Parathyroid adenoma (tissue), 2 donors: Measurements from ENCODE around the gene STX12.
"Not testable (repeated sequence)": the region's sequence is repeated elsewhere in the genome, so short reads cannot be mapped to it uniquely, and the experiment has no call there.

ENCODE experiments used
- H2AFZ ChIP-seq: fragments of 300-600 bp; sonication (generic); one replicate; pipeline ENCODE4 v1.7.0; 2017; ENCODE audit warnings: antibody characterized with exemption, mild to moderate bottlenecking
- H3K27ac ChIP-seq: fragments of 300-600 bp; sonication (generic); one replicate; pipeline ENCODE4 v1.7.0; 2017
- H3K27me3 ChIP-seq: fragments of 300-600 bp; sonication (generic); one replicate; pipeline ENCODE4 v1.7.0; 2017; ENCODE audit warnings: low read length; ENCODE audit not compliant: control insufficient read depth, insufficient read depth
- H3K36me3 ChIP-seq: fragments of 300-600 bp; sonication (generic); one replicate; pipeline ENCODE4 v1.7.0; 2017; ENCODE audit warnings: low read length; ENCODE audit not compliant: control insufficient read depth, insufficient read depth
- H3K4me1 ChIP-seq: fragments of 300-600 bp; sonication (generic); one replicate; pipeline ENCODE4 v1.7.0; 2017; ENCODE audit warnings: control low read depth
- H3K4me2 ChIP-seq: fragments of 300-600 bp; sonication (generic); one replicate; pipeline ENCODE4 v1.7.0; 2017; ENCODE audit warnings: low read length
- H3K4me3 ChIP-seq: fragments of 300-600 bp; sonication (generic); one replicate; pipeline ENCODE4 v1.7.0; 2017; ENCODE audit warnings: low read depth, low read length
- H3K79me2 ChIP-seq: fragments of 300-600 bp; sonication (generic); one replicate; pipeline ENCODE4 v1.7.0; 2017; ENCODE audit warnings: control low read depth
- H3K9ac ChIP-seq: fragments of 300-600 bp; sonication (generic); one replicate; pipeline ENCODE4 v1.7.0; 2017; ENCODE audit warnings: mild to moderate bottlenecking
- H3K9me3 ChIP-seq: fragments of 300-600 bp; sonication (generic); one replicate; pipeline ENCODE4 v1.7.0; 2017; ENCODE audit warnings: low read length; ENCODE audit not compliant: control insufficient read depth
- TF ChIP-seq, protein P1 (sequence below): fragments of 300-600 bp; sonication (generic); IDR thresholded peaks from one replicate; pipeline ENCODE4 v1.7.0; 2017; ENCODE audit warnings: antibody characterized with exemption, mild to moderate bottlenecking
- donor health status: primary hyperparathyroidism.

Gene STX12

DNA sequence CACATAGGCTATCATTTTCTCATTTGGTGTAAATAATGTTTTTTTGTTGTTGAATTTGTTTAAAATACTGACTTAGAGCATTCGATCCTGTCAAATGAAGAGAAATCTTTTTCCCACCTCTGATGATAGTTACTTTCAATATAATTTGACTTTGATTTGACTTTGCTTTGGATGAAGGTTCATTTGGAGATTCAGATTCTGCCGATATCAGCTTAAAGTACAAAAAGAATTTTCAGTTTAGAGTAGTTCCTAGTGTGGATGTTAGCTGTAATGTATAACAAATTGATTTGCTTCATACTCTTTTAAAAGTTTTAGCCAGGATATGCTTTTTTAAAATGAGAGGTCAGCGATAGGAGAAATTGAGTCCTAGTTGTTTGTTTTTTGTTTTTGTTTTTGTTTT lies 9.9 kb downstream of the STX12 start:
- TF ChIP-seq, protein P1, sequence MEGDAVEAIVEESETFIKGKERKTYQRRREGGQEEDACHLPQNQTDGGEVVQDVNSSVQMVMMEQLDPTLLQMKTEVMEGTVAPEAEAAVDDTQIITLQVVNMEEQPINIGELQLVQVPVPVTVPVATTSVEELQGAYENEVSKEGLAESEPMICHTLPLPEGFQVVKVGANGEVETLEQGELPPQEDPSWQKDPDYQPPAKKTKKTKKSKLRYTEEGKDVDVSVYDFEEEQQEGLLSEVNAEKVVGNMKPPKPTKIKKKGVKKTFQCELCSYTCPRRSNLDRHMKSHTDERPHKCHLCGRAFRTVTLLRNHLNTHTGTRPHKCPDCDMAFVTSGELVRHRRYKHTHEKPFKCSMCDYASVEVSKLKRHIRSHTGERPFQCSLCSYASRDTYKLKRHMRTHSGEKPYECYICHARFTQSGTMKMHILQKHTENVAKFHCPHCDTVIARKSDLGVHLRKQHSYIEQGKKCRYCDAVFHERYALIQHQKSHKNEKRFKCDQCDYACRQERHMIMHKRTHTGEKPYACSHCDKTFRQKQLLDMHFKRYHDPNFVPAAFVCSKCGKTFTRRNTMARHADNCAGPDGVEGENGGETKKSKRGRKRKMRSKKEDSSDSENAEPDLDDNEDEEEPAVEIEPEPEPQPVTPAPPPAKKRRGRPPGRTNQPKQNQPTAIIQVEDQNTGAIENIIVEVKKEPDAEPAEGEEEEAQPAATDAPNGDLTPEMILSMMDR: no peak
- Histone ChIP-seq H3K9me3 (no peaks in the 10 kb centered on the region), H3K4me3 (peak overlapping the region; percentile 6), H3K36me3 (no peaks in the 10 kb centered on the region), H3K4me1 (peaks cover 6% of the 10 kb centered on the region), H2AFZ (no peak overlapping the region), H3K79me2 (peaks cover 5% of the 10 kb centered on the region), H3K27ac (peak overlapping the region; percentile 1), H3K4me2 (peak overlapping the region; percentile 7), H3K27me3 (no peaks in the 10 kb centered on the region), H3K9ac (no peak overlapping the region)

DNA sequence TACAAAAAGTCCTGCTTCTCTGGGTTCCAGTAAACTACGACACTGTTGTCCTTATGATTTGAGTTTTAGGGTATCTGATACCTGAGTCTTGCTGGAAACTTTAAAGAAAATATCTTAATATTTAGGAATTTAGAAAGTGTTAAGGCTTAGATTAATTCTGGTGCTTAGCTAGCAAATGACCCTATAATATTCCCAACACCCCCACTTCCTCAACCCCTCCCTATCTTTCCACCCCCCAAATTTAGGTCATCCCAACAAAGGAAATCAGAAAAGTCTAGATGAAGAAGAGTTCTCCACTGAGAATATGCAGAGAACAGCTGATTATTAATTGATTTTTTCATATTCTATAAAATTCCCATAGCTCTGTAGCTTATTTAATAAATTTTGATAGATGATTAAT lies 11.7 kb downstream of the STX12 start:
- Histone ChIP-seq H3K4me2 (no peak overlapping the region), H3K27ac (no peak overlapping the region), H3K36me3 (no peaks in the 10 kb centered on the region), H3K9me3 (no peaks in the 10 kb centered on the region), H3K9ac (no peak overlapping the region), H3K27me3 (no peaks in the 10 kb centered on the region), H2AFZ (no peak overlapping the region), H3K79me2 (peaks cover 3% of the 10 kb centered on the region), H3K4me3 (no peak overlapping the region), H3K4me1 (peaks cover 6% of the 10 kb centered on the region)
- TF ChIP-seq, protein P1: no peak

DNA sequence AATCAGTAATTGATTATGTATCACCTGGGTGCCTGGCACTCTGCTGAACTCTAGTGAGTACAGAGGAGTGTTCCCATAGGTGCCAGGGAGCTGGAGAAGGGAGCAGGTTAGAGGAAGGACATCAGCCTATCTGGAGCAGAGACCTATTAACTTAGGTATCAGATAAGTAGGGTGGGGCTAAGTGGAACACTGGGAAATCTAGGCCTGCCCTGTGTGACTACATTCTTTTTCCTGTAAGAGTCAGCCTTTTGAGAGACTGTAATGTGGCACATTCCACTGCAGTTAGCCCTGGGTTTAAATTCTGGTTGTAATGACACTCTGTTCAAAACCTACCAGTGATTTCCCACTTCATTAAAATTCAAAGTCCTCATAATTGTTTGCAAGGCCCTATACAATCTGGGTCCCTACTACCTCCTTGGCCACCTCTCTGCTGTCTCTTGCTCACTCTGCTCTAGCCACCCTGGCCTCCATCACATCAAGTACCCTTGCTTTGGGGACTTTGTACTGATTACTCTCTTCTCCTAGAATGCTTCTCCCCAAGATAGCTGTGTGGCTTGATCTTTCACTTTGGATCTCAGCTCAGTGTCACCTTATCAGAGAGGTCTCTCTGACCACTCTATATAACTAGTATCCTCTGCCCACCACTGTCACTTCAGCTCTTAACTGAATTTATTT lies 12.9 kb downstream of the STX12 start:
- no peak overlapping the region for H3K27ac ChIP-seq
- peaks cover 8% of the 10 kb centered on the region for H3K4me1 ChIP-seq
- H3K9me3 ChIP-seq: no peaks in the 10 kb centered on the region
- H3K79me2 ChIP-seq: peaks cover 3% of the 10 kb centered on the region
- peak overlapping the region; percentile 17 for H3K4me3 ChIP-seq
- no peak overlapping the region for H3K9ac ChIP-seq
- peak overlapping the region; percentile 39 for H3K4me2 ChIP-seq
- H2AFZ ChIP-seq: no peak overlapping the region
- TF ChIP-seq, protein P1: no peak
- no peaks in the 10 kb centered on the region for H3K27me3 ChIP-seq
- H3K36me3 ChIP-seq: no peaks in the 10 kb centered on the region

DNA sequence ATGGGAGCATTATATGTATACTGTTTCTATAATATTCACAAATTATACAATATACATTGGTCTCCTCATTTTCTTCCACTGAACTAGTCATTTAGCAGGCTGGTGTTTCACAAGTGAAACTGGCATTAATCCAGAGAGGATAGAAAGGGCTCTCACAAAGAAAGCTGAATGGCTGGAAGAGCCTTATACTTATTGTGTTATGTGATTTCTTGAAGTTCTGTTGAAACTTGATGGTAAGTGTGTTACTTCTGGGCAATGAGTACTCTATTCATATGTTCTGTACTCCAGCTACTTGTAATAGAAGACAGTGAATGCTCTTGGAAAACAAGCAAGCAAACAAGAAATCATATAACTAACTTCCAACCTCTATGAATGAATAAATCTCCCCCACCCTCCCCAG lies 14.9 kb downstream of the STX12 start:
- Histone ChIP-seq H3K4me2 (peak overlapping the region; percentile 22), H2AFZ (no peak overlapping the region), H3K4me1 (peaks cover 7% of the 10 kb centered on the region), H3K36me3 (no peaks in the 10 kb centered on the region), H3K27ac (no peak overlapping the region), H3K4me3 (no peak overlapping the region), H3K9ac (no peak overlapping the region), H3K9me3 (no peaks in the 10 kb centered on the region), H3K79me2 (peaks cover 3% of the 10 kb centered on the region), H3K27me3 (no peaks in the 10 kb centered on the region)
- TF ChIP-seq, protein P1: no peak

DNA sequence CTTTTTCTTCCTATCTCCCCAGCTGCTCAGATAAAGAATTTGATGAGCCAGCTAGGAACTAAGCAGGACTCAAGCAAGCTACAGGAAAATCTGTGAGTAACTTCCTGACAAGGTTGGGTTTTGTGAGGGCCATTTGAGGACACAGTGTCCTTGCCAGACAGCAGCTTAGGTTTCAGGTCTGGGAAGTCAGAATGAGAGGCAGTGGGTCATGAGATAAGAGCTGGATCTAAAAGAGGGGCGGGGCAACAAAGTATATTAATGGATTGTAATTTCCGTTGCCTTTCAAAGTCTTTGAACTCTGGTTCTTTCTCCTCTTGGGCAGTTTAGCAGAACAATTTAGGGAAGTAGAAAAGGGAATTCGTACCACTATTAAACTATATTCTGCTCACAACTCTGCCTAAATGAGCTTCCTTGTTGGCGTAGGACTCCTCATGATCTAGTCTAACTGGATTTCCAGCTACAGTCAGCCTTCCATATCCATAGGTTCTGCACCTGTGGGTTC lies 16.6 kb downstream of the STX12 start:
- Histone ChIP-seq H3K9me3 (no peaks in the 10 kb centered on the region), H3K4me1 (peaks cover 2% of the 10 kb centered on the region), H2AFZ (no peak overlapping the region), H3K79me2 (no peaks in the 10 kb centered on the region), H3K4me3 (peak overlapping the region; percentile 6), H3K27me3 (no peaks in the 10 kb centered on the region), H3K4me2 (peak overlapping the region; percentile 4), H3K27ac (peak overlapping the region; percentile 55), H3K36me3 (no peaks in the 10 kb centered on the region), H3K9ac (no peak overlapping the region)
- TF ChIP-seq, protein P1: no peak

DNA sequence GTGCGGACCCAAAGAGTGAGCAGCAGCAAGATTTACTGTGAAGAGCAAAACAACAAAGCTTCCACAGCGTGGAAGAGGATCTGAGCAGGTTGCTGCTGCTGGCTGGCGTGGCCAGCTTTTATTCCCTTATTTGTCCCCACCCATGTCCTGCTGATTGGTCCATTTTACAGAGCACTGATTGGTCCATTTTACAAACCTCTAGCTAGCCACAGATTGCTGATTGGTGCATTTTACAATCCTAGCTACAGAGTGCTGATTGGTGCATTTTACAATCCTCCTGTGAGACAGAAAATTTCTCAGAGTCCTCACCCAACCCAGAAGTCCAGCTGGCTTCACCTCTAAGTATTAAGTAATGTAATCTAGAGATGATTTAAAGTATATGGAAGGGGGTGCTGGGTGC lies 17.3 kb downstream of the STX12 start:
- not testable (repeated sequence) for H3K79me2 ChIP-seq, H3K4me1 ChIP-seq, H3K4me3 ChIP-seq, H3K27me3 ChIP-seq, H3K36me3 ChIP-seq, H3K9me3 ChIP-seq, H3K4me2 ChIP-seq, H3K9ac ChIP-seq, H2AFZ ChIP-seq
- peak overlapping the region; percentile 55 for H3K27ac ChIP-seq
